ENCODE results near the gene CDH13. TPM values are rescaled to one million over a fixed set of nuclear protein-coding genes. Genes with fewer than 3 reads are reported as not detected.

The CDH13 gene
- total and polyA plus RNA-seq, 10 of the 15 experiments (the other 5 are each of a cell fraction or from before 2014, with no cell fraction given): under 0.01 to 0.05 TPM; not detected in 8

- no peaks in the 10 kb centered on the region for H3K4me1 ChIP-seq (ENCODE audit: control insufficient read depth, insufficient read depth, low read length)
These were observed 344.4 kb downstream of the CDH13 start for GRCh38 chr16:82971126-82971525.

GRCh38 chr16:82972331-82972919 lies 345.7 kb downstream of the CDH13 start:
- H2AFZ ChIP-seq (ENCODE audit: control insufficient read depth, low read depth, low read length): no peak overlapping the region
- no peak for TF ChIP-seq RAD51 (IDR thresholded peaks at IDR 0.05)
- TF ChIP-seq ZNF622 (IDR thresholded peaks at IDR 0.05): no peak
- CTCF ChIA-PET: no interaction called here
- no peaks in the 10 kb centered on the region for H3K27me3 ChIP-seq (replicated peaks in 1 of 2; ENCODE audit: control insufficient read depth in 2 of 2, insufficient read depth in 2 of 2, low read length in 1 of 2)
- intact Hi-C loops (cut with micrococcal nuclease; ENCODE audit: unreplicated experiment): no loop called here
- POLR2A ChIA-PET: no interaction called here
- no peaks in the 10 kb centered on the region for H3K79me2 ChIP-seq (ENCODE audit: control insufficient read depth, insufficient read depth, low read length)
- no peaks in the 10 kb centered on the region for H3K9me3 ChIP-seq (replicated peaks; ENCODE audit: control insufficient read depth, insufficient read depth, low read length)
- SMC1A ChIA-PET (ENCODE audit: uncharacterized antibody, unreplicated experiment): no interaction called here
- WGBS (ENCODE audit: insufficient coverage, insufficient replicate concordance, low lambda C conversion rate, missing lambda C conversion rate): 5% methylated on average over 4 of the region's 4 CpGs
- no peaks in the 10 kb centered on the region for H4K20me1 ChIP-seq (ENCODE audit: control insufficient read depth, insufficient read depth)
- no peak for FAIRE-seq
- no peak overlapping the region for H3K27ac ChIP-seq (ENCODE audit: control insufficient read depth, insufficient read depth)
- DNase-seq (ENCODE audit: low read depth, low spot score): no peak
- BruUV-seq (replicated peaks): no TSS peak
- H3K9ac ChIP-seq (ENCODE audit: control insufficient read depth, insufficient read depth, low read length): no peak overlapping the region
- no peaks in the 10 kb centered on the region for H3K36me3 ChIP-seq (ENCODE audit: control insufficient read depth in 2 of 2, insufficient read depth in 2 of 2, low read length in 1 of 2)
- RAD21 ChIA-PET (ENCODE audit: unreplicated experiment): no interaction called here
- H3K4me2 ChIP-seq (ENCODE audit: control insufficient read depth, insufficient read depth): no peak overlapping the region
- in situ Hi-C loops (cut with MboI): no loop called here
- no peak overlapping the region for H3K4me3 ChIP-seq
- no peaks in the 10 kb centered on the region for H3K4me1 ChIP-seq (ENCODE audit: control insufficient read depth, insufficient read depth, low read length)
- ATAC-seq: no peak

More at GRCh38 chr16:82971126-82971525, 344.4 kb downstream of the CDH13 start:
- ChIA-PET SMC1A (ENCODE audit: uncharacterized antibody, unreplicated experiment) (no interaction called here), RAD21 (ENCODE audit: unreplicated experiment) (no interaction called here), POLR2A (no interaction called here), CTCF (no interaction called here)
- H3K9ac ChIP-seq (ENCODE audit: control insufficient read depth, insufficient read depth, low read length): no peak overlapping the region
- TF ChIP-seq RAD51 (IDR thresholded peaks at IDR 0.05): no peak
- no peak overlapping the region for H3K4me2 ChIP-seq (ENCODE audit: control insufficient read depth, insufficient read depth)
- DNase-seq (ENCODE audit: low read depth, low spot score): no peak
- no peaks in the 10 kb centered on the region for H3K79me2 ChIP-seq (ENCODE audit: control insufficient read depth, insufficient read depth, low read length)
- 49% methylated on average over 5 of the region's 5 CpGs for WGBS (ENCODE audit: insufficient coverage, insufficient replicate concordance, low lambda C conversion rate, missing lambda C conversion rate)
- no peak for FAIRE-seq
- no peak for ATAC-seq
- H3K27ac ChIP-seq (ENCODE audit: control insufficient read depth, insufficient read depth): no peak overlapping the region
- H3K36me3 ChIP-seq (ENCODE audit: control insufficient read depth in 2 of 2, insufficient read depth in 2 of 2, low read length in 1 of 2): no peaks in the 10 kb centered on the region
- H3K27me3 ChIP-seq (replicated peaks in 1 of 2; ENCODE audit: control insufficient read depth in 2 of 2, insufficient read depth in 2 of 2, low read length in 1 of 2): no peaks in the 10 kb centered on the region
- intact Hi-C loops (cut with micrococcal nuclease; ENCODE audit: unreplicated experiment): no loop called here
- H3K4me3 ChIP-seq: no peak overlapping the region
- no peaks in the 10 kb centered on the region for H4K20me1 ChIP-seq (ENCODE audit: control insufficient read depth, insufficient read depth)
- BruUV-seq (replicated peaks): no TSS peak
- in situ Hi-C loops (cut with MboI): no loop called here
- H2AFZ ChIP-seq (ENCODE audit: control insufficient read depth, low read depth, low read length): no peak overlapping the region
- H3K9me3 ChIP-seq (replicated peaks; ENCODE audit: control insufficient read depth, insufficient read depth, low read length): no peaks in the 10 kb centered on the region
